Measurements from ENCODE around the gene CPHXL2.

CPHXL2 gene

GRCh38 chr16:75615619-75616018, 61.2 kb downstream of the CPHXL2 start:
- TF ChIP-seq CTCF (IDR thresholded peaks at IDR 0.05; ENCODE audit: borderline replicate concordance, control extremely low read depth, extremely low read depth, insufficient read depth, missing control alignments) = no peak
- DNase-seq (ENCODE audit: low spot score) = no peak
- in situ Hi-C loops (cut with MboI; ENCODE audit: low sequenced_read_pairs, unreplicated experiment) = no loop called here

GRCh38 chr16:75614066-75614897, 62.5 kb downstream of the CPHXL2 start:
- DNase-seq (ENCODE audit: low spot score) = no peak
- in situ Hi-C loops (cut with MboI; ENCODE audit: low sequenced_read_pairs, unreplicated experiment) = no loop called here
- TF ChIP-seq CTCF (IDR thresholded peaks at IDR 0.05; ENCODE audit: borderline replicate concordance, control extremely low read depth, extremely low read depth, insufficient read depth, missing control alignments) = no peak

All from GM13976 (cell line).